ENCODE measurements around the gene BIRC7. TPM values are rescaled to one million over a fixed set of nuclear protein-coding genes. Genes with fewer than 3 reads are reported as not detected.

Gene BIRC7
- total and polyA plus RNA-seq, 2 donors (not counting 3 experiments of a cell fraction or from before 2014, with no cell fraction given) = not detected

- no peak for FAIRE-seq
- no TSS peak for BruUV-seq (replicated peaks)
These were observed 16.6 kb downstream of the BIRC7 start for GRCh38 chr20:63252284-63252711.

More at GRCh38 chr20:63252284-63252711, 16.6 kb downstream of the BIRC7 start:
- CTCF ChIA-PET = interaction anchor here (5.0 kb wide), 1 partner anchor 28 kb away, joined by 36 read pairs; no protein-coding TSS in a partner anchor
- no peaks in the 10 kb centered on the region for H3K79me2 ChIP-seq (ENCODE audit: control insufficient read depth, insufficient read depth, low read length)
- POLR2A ChIA-PET = no interaction called here
- no peaks in the 10 kb centered on the region for H3K36me3 ChIP-seq (ENCODE audit: control insufficient read depth in 2 of 2, extremely low read depth in 1 of 2, insufficient read depth in 2 of 2, low read length in 2 of 2)
- no peak overlapping the region for H3K9ac ChIP-seq (replicated peaks; ENCODE audit: extremely low read depth, insufficient read depth, low read length)
- TF ChIP-seq MAX (IDR thresholded peaks at IDR 0.05; ENCODE audit: insufficient read depth, insufficient read length) (no peak), POLR2AphosphoS5 (IDR thresholded peaks at IDR 0.05; ENCODE audit: insufficient read depth, low read depth, low read length) (no peak), EZH2 (IDR thresholded peaks at IDR 0.05; ENCODE audit: borderline replicate concordance, low read depth, low read length, severe bottlenecking) (no peak), JUN (IDR thresholded peaks at IDR 0.05; ENCODE audit: borderline replicate concordance, insufficient read depth, insufficient read length, low read depth) (no peak), POLR2A (IDR thresholded peaks at IDR 0.05; ENCODE audit: low read depth, low read length) (no peak), FOS (IDR thresholded peaks at IDR 0.05; ENCODE audit: borderline replicate concordance, insufficient read depth, low read length) (no peak), GATA2 (IDR thresholded peaks at IDR 0.05; ENCODE audit: insufficient read depth, insufficient read length, low read depth, low read length) (no peak), MYC (IDR thresholded peaks at IDR 0.05; ENCODE audit: low read depth, low read length) (no peak)
- TF ChIP-seq, protein P1, sequence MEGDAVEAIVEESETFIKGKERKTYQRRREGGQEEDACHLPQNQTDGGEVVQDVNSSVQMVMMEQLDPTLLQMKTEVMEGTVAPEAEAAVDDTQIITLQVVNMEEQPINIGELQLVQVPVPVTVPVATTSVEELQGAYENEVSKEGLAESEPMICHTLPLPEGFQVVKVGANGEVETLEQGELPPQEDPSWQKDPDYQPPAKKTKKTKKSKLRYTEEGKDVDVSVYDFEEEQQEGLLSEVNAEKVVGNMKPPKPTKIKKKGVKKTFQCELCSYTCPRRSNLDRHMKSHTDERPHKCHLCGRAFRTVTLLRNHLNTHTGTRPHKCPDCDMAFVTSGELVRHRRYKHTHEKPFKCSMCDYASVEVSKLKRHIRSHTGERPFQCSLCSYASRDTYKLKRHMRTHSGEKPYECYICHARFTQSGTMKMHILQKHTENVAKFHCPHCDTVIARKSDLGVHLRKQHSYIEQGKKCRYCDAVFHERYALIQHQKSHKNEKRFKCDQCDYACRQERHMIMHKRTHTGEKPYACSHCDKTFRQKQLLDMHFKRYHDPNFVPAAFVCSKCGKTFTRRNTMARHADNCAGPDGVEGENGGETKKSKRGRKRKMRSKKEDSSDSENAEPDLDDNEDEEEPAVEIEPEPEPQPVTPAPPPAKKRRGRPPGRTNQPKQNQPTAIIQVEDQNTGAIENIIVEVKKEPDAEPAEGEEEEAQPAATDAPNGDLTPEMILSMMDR (IDR thresholded peaks at IDR 0.05; ENCODE audit: extremely low read depth in 1 of 2, insufficient read depth in 1 of 2, low read depth in 1 of 2, low read length in 2 of 2) = no peak
- dilution Hi-C loops (cut with MboI; ENCODE audit: extremely low pct_ligation_motif_present, low sequenced_read_pairs) = no loop called here
- H3K27ac ChIP-seq (ENCODE audit: insufficient read depth, low read depth, low read length) = no peak overlapping the region
- intact Hi-C loops (cut with micrococcal nuclease) = no loop called here
- DNase-seq (ENCODE audit: low read depth, low spot score) = no peak
- H3K9me1 ChIP-seq (replicated peaks; ENCODE audit: control insufficient read depth, extremely low read depth, insufficient read depth, low read length) = no peaks in the 10 kb centered on the region
- no peak overlapping the region for H3K4me2 ChIP-seq (ENCODE audit: insufficient read depth, low read length)
- H3K9me3 ChIP-seq (replicated peaks; ENCODE audit: control insufficient read depth, insufficient read depth, low read length) = no peaks in the 10 kb centered on the region
- H3K27me3 ChIP-seq (ENCODE audit: control insufficient read depth in 2 of 2, insufficient read depth in 2 of 2, low read length in 2 of 2) = peaks cover 35% of the 10 kb centered on the region in 2 experiments
- no peak overlapping the region for H2AFZ ChIP-seq (ENCODE audit: low read depth, low read length)
- H3K4me1 ChIP-seq (ENCODE audit: control insufficient read depth, extremely low read depth, insufficient read depth, low read length) = no peaks in the 10 kb centered on the region
- no peak overlapping the region for H3K4me3 ChIP-seq (replicated peaks in 1 of 3; ENCODE audit: insufficient read depth in 1 of 3, low read depth in 1 of 3, low read length in 3 of 3)
- H4K20me1 ChIP-seq (replicated peaks; ENCODE audit: control insufficient read depth, extremely low read depth, insufficient read depth, low read length) = no peaks in the 10 kb centered on the region

All from endothelial cell of umbilical vein (primary cell).